ENCODE measurements around the gene KRTAP10-2.

DNA sequence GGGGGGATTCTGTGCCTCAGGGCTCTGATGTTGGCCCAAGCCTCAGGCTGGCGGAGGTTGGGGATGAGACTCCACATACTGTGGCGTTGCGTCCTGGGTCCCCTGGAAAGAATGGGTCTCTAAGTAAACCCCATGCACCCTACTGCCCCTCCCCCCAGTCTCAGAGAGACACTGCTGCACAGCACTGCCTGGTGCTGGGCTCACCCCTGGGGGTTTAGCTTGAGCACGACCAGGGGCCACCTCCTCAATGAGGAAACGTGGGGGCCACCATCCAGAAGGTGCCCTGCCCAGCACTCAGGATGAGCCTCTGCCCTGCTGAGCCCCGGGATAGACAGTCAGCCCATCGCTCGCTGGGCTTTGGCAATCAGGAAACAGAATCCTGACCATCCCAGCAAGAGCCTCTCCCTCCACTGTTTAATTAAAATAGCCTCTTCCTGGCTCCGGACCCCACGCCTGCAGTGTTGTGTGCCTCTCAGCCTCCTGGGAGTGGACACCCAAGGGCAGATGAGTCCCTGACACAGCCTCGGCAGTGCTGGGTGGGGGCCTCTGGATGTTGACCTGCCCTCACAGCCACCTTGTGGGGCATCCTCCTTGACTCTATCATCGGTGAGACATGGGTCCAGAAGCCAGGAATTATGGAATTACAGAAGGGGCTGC, 18.7 kb upstream of the KRTAP10-2 start:
- TF ChIP-seq POLR2A (IDR thresholded peaks at IDR 0.05) = no peak
- TF ChIP-seq, protein P1, sequence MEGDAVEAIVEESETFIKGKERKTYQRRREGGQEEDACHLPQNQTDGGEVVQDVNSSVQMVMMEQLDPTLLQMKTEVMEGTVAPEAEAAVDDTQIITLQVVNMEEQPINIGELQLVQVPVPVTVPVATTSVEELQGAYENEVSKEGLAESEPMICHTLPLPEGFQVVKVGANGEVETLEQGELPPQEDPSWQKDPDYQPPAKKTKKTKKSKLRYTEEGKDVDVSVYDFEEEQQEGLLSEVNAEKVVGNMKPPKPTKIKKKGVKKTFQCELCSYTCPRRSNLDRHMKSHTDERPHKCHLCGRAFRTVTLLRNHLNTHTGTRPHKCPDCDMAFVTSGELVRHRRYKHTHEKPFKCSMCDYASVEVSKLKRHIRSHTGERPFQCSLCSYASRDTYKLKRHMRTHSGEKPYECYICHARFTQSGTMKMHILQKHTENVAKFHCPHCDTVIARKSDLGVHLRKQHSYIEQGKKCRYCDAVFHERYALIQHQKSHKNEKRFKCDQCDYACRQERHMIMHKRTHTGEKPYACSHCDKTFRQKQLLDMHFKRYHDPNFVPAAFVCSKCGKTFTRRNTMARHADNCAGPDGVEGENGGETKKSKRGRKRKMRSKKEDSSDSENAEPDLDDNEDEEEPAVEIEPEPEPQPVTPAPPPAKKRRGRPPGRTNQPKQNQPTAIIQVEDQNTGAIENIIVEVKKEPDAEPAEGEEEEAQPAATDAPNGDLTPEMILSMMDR (IDR thresholded peaks at IDR 0.05) = no peak
